IMR-90 (cell line): ENCODE results near the gene H2BK1.

Experiments used
- BHLHE40 ChIP-seq: fragments of 150-350 bp; IDR thresholded peaks from 2 replicates; pipeline ENCODE4 v1.6.1; 2016; ENCODE audit warnings: mild to moderate bottlenecking, low read depth, low read length
- CEBPB ChIP-seq: IDR thresholded peaks from 2 replicates; pipeline ENCODE4 v1.6.1; 2012; ENCODE audit warnings: low read depth, low read length, improper control_type of control experiment
- CHD1 ChIP-seq: IDR thresholded peaks from 2 replicates; pipeline ENCODE4 v1.6.1; 2012; ENCODE audit warnings: low read depth, low read length, improper control_type of control experiment
- FOS ChIP-seq: fragments of 150-350 bp; IDR thresholded peaks from 2 replicates; pipeline ENCODE4 v1.6.1; 2016; ENCODE audit warnings: low read depth, low read length
- MAFK ChIP-seq: IDR thresholded peaks from 2 replicates; pipeline ENCODE4 v1.6.1; 2012; ENCODE audit warnings: low read depth, low read length, improper control_type of control experiment
- MXI1 ChIP-seq: IDR thresholded peaks from 2 replicates; pipeline ENCODE4 v1.6.1; 2012; ENCODE audit warnings: low read depth, mild to moderate bottlenecking, low read length, moderate library complexity, borderline replicate concordance
- NFE2L2 ChIP-seq: fragments of 150-350 bp; IDR thresholded peaks from 2 replicates; pipeline ENCODE4 v1.6.1; 2016; ENCODE audit warnings: low read depth, mild to moderate bottlenecking, low read length
- POLR2A ChIP-seq: IDR thresholded peaks from 2 replicates; pipeline ENCODE4 v1.6.1; 2012; ENCODE audit warnings: mild to moderate bottlenecking, low read depth, low read length
- RAD21 ChIP-seq: IDR thresholded peaks from 2 replicates; pipeline ENCODE4 v1.6.1; 2012; ENCODE audit warnings: low read length, improper control_type of control experiment
- RFX5 ChIP-seq: IDR thresholded peaks from 2 replicates; pipeline ENCODE4 v1.8.0; 2012; ENCODE audit warnings: low read depth, mild to moderate bottlenecking, low read length, moderate library complexity
- USF2 ChIP-seq: fragments of 150-350 bp; IDR thresholded peaks from 2 replicates; pipeline ENCODE4 v1.6.1; 2017; ENCODE audit warnings: mild to moderate bottlenecking, antibody characterized with exemption, low read length, low read depth
- TF ChIP-seq, protein P1 (sequence below): conservative IDR thresholded peaks from 2 replicates; pipeline ENCODE4 v1.5.1; 2012; ENCODE audit warnings: mild to moderate bottlenecking, low read depth, low read length, improper control_type of control experiment
- TF ChIP-seq, protein P2 (sequence below): fragments of 150-350 bp; IDR thresholded peaks from 2 replicates; pipeline ENCODE4 v1.6.1; 2016; ENCODE audit warnings: low read depth, mild to moderate bottlenecking, low read length, moderate library complexity, borderline replicate concordance

DNA sequence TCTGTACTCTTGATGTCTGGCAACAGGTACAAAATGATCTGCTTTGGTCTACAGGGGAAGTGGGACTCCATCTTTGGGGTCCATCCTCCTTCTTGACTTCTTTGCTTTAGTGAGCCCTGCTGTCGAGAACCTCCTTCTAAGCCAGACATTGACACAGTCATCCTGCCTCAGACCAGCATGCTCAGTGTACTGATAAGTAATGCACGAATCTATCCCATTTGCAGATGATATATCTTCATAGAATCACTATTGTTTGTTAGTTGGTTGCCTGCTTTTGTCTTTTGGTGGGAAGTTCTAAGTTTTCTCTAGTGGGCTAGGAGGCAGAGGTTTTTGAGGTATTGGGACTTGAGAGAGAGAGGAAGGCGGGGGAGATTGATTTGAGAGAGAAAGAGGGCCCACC, 8.9 kb downstream of the H2BK1 start:
- TF ChIP-seq BHLHE40 (no peak), POLR2A (no peak), MAFK (no peak), RAD21 (no peak), RFX5 (no peak), USF2 (no peak), CEBPB (no peak), FOS (no peak), CHD1 (no peak), NFE2L2 (no peak), MXI1 (no peak)
- TF ChIP-seq, protein P1, sequence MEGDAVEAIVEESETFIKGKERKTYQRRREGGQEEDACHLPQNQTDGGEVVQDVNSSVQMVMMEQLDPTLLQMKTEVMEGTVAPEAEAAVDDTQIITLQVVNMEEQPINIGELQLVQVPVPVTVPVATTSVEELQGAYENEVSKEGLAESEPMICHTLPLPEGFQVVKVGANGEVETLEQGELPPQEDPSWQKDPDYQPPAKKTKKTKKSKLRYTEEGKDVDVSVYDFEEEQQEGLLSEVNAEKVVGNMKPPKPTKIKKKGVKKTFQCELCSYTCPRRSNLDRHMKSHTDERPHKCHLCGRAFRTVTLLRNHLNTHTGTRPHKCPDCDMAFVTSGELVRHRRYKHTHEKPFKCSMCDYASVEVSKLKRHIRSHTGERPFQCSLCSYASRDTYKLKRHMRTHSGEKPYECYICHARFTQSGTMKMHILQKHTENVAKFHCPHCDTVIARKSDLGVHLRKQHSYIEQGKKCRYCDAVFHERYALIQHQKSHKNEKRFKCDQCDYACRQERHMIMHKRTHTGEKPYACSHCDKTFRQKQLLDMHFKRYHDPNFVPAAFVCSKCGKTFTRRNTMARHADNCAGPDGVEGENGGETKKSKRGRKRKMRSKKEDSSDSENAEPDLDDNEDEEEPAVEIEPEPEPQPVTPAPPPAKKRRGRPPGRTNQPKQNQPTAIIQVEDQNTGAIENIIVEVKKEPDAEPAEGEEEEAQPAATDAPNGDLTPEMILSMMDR: no peak
- TF ChIP-seq, protein P2, sequence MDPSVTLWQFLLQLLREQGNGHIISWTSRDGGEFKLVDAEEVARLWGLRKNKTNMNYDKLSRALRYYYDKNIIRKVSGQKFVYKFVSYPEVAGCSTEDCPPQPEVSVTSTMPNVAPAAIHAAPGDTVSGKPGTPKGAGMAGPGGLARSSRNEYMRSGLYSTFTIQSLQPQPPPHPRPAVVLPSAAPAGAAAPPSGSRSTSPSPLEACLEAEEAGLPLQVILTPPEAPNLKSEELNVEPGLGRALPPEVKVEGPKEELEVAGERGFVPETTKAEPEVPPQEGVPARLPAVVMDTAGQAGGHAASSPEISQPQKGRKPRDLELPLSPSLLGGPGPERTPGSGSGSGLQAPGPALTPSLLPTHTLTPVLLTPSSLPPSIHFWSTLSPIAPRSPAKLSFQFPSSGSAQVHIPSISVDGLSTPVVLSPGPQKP: no peak
